Cardiac fibroblast (primary cell): ENCODE data around the gene HELB.

Experiments used
- DNase-seq, 2 donors: peaks; one replicate each; pipeline versions ENCODE4 v3.0.0 to v3.0.0-alpha.2; 2010; ENCODE audit warnings: low read depth in 2 of 2
- H3K4me3 ChIP-seq, 2 donors: replicated peaks in 1 of 2; 1 replicate in 1 of 2; 2 replicates in 1 of 2; pipeline ENCODE4 v1.5.1; 2011; ENCODE audit warnings: low read depth in 2 of 2, low read length in 2 of 2, mild to moderate bottlenecking in 2 of 2, moderate library complexity in 1 of 2
- CTCF ChIP-seq: IDR thresholded peaks from one replicate; pipeline ENCODE4 v1.5.1; 2011; ENCODE audit warnings: low read depth, mild to moderate bottlenecking, low read length, inconsistent platforms

Gene HELB

GRCh38 chr12:66280561-66280960 lies 21.7 kb upstream of the HELB start:
- no peak overlapping the region for H3K4me3 ChIP-seq
- no peak for TF ChIP-seq CTCF
- no peak for DNase-seq

GRCh38 chr12:66282244-66282643 lies 20.0 kb upstream of the HELB start:
- no peak for DNase-seq
- TF ChIP-seq CTCF: no peak
- H3K4me3 ChIP-seq: no peak overlapping the region

- no peak for TF ChIP-seq CTCF
- DNase-seq: no peak
- H3K4me3 ChIP-seq: no peak overlapping the region
Measured at GRCh38 chr12:66287275-66287674, 15.0 kb upstream of the HELB start.

- H3K4me3 ChIP-seq: no peak overlapping the region
- TF ChIP-seq CTCF: no peak
- no peak for DNase-seq
Measured at GRCh38 chr12:66288121-66288520, 14.2 kb upstream of the HELB start.

- no peak for TF ChIP-seq CTCF
- no peak for DNase-seq
- no peak overlapping the region for H3K4me3 ChIP-seq
Measured at GRCh38 chr12:66289485-66289884, 12.8 kb upstream of the HELB start.

- no peak for DNase-seq
- TF ChIP-seq CTCF: no peak
- no peak overlapping the region for H3K4me3 ChIP-seq
Measured at GRCh38 chr12:66290716-66291200, 11.5 kb upstream of the HELB start.

- DNase-seq: no peak
- TF ChIP-seq CTCF: no peak
Measured at GRCh38 chr12:66296176-66296683, 6.1 kb upstream of the HELB start.

More at GRCh38 chr12:66296176-66296683, 6.1 kb upstream of the HELB start:
- no peak overlapping the region for H3K4me3 ChIP-seq
